ENCODE data around the gene CFAP68. TPM values are rescaled to one million over a fixed set of nuclear protein-coding genes. Genes with fewer than 3 reads are reported as not detected.

CFAP68 gene
- total and polyA plus RNA-seq, 2 of the 8 experiments (the other 6 are each of a cell fraction or from before 2014, with no cell fraction given), result 21.4 to 43.1 TPM

GRCh38 chr11:111835665-111836064 lies 43.7 kb upstream of the CFAP68 start:
- FAIRE-seq (no peak), DNase-seq (ENCODE audit: low read depth in 1 of 2, low spot score in 2 of 2) (no peak)
- H2AFZ ChIP-seq (ENCODE audit: low read length), result no peak overlapping the region
- no peaks in the 10 kb centered on the region; a peak in 2 of 8 replicates for H3K36me3 ChIP-seq (ENCODE audit: control insufficient read depth in 2 of 4, insufficient read depth in 4 of 4, low read length in 3 of 4)
- no peak overlapping the region for H2AK5ac ChIP-seq (ENCODE audit: low read depth, low read length)
- no peaks in the 10 kb centered on the region for H4K20me1 ChIP-seq (replicated peaks in 1 of 2; ENCODE audit: control insufficient read depth in 1 of 2, insufficient read depth in 2 of 2, low read length in 2 of 2)
- H3K14ac ChIP-seq (ENCODE audit: insufficient read length), result no peak overlapping the region
- no peak overlapping the region for H3K56ac ChIP-seq (replicated peaks; ENCODE audit: insufficient read length, low read depth, low read length)
- no peaks in the 10 kb centered on the region for H3K23me2 ChIP-seq (ENCODE audit: low read depth, low read length)
- no peaks in the 10 kb centered on the region for H3K79me1 ChIP-seq (ENCODE audit: low read depth, low read length)
- no peak overlapping the region for H3K4me3 ChIP-seq (ENCODE audit: extremely low read depth in 1 of 4, insufficient read depth in 2 of 4, low read depth in 3 of 4, low read length in 4 of 4)
- H2BK12ac ChIP-seq (ENCODE audit: low read depth, low read length), result no peak overlapping the region
- H3K9me3 ChIP-seq (ENCODE audit: insufficient read depth in 2 of 2, low read depth in 1 of 2, low read length in 1 of 2), result no peaks in the 10 kb centered on the region
- no peak overlapping the region for H3K18ac ChIP-seq (ENCODE audit: extremely low read depth, low read length)
- H2BK15ac ChIP-seq (ENCODE audit: low read length), result no peak overlapping the region
- H4K5ac ChIP-seq (ENCODE audit: insufficient read length, low read depth, low read length), result no peak overlapping the region
- no peak overlapping the region for H3K27ac ChIP-seq (ENCODE audit: low read depth, low read length)
- H3K27me3 ChIP-seq (replicated peaks in 1 of 4; ENCODE audit: control insufficient read depth in 3 of 4, extremely low read depth in 1 of 4, insufficient read depth in 3 of 4, low read length in 3 of 4), result no peaks in the 10 kb centered on the region
- POLR2A ChIA-PET (ENCODE audit: partially characterized antibody), result no interaction called here
- no peaks in the 10 kb centered on the region for H3K79me2 ChIP-seq (ENCODE audit: control insufficient read depth in 1 of 2, insufficient read depth in 2 of 2, low read length in 2 of 2)
- H4K91ac ChIP-seq (replicated peaks; ENCODE audit: insufficient read length, low read length), result no peak overlapping the region
- 96% methylated on average over 7 of the region's 7 CpGs; no CpG with 5 or more reads in 1 of the 2 experiments for WGBS, 2 experiments (ENCODE audit: extremely low coverage in 1 of 2, insufficient coverage in 1 of 2, insufficient read length in 1 of 2, insufficient replicate concordance in 2 of 2, low coverage in 1 of 2, low lambda C conversion rate in 2 of 2, missing lambda C conversion rate in 1 of 2)
- TF ChIP-seq, protein P1, sequence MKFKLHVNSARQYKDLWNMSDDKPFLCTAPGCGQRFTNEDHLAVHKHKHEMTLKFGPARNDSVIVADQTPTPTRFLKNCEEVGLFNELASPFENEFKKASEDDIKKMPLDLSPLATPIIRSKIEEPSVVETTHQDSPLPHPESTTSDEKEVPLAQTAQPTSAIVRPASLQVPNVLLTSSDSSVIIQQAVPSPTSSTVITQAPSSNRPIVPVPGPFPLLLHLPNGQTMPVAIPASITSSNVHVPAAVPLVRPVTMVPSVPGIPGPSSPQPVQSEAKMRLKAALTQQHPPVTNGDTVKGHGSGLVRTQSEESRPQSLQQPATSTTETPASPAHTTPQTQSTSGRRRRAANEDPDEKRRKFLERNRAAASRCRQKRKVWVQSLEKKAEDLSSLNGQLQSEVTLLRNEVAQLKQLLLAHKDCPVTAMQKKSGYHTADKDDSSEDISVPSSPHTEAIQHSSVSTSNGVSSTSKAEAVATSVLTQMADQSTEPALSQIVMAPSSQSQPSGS (IDR thresholded peaks at IDR 0.05; ENCODE audit: low read length), result no peak
- TF ChIP-seq SIN3A (conservative IDR thresholded peaks at IDR 0.05 in 1 of 2, IDR thresholded peaks at IDR 0.05 in 1 of 2; ENCODE audit: low read depth in 1 of 2, low read length in 2 of 2), result no peak
- no peak overlapping the region for H3K9ac ChIP-seq (replicated peaks in 1 of 4; ENCODE audit: extremely low read depth in 1 of 4, low read depth in 3 of 4, low read length in 3 of 4)
- no peak overlapping the region for H3K4ac ChIP-seq (replicated peaks; ENCODE audit: insufficient read length, low read depth, low read length)
- H4K8ac ChIP-seq (ENCODE audit: extremely low read depth, insufficient read depth, low read length), result no peak overlapping the region
- no peak overlapping the region for H2BK120ac ChIP-seq (replicated peaks; ENCODE audit: low read depth, low read length)
- no peak overlapping the region for H2BK5ac ChIP-seq (ENCODE audit: low read depth, low read length)
- H3K23ac ChIP-seq (ENCODE audit: insufficient read length), result no peak overlapping the region
- CTCF ChIA-PET (ENCODE audit: partially characterized antibody), result interaction anchor here (1.2 to 3.8 kb wide), 6 partner anchors 58 to 304 kb away, joined by 3 to 24 read pairs (median 6); no protein-coding TSS in a partner anchor
- H3K4me2 ChIP-seq (ENCODE audit: insufficient read depth in 1 of 2, low read depth in 2 of 2, low read length in 2 of 2), result no peak overlapping the region
- H3K4me1 ChIP-seq (replicated peaks in 1 of 4; ENCODE audit: control insufficient read depth in 3 of 4, insufficient read depth in 4 of 4, low read length in 3 of 4), result peaks cover 0 to 7% (median 3%) of the 10 kb centered on the region in 4 experiments; a peak in 2 of 7 replicates
- no peak overlapping the region for H2BK20ac ChIP-seq (ENCODE audit: low read length)
